Ecto neural progenitor cell (in vitro differentiated cells): ENCODE results near the gene SUN1.
A peak's percentile ranks its signal among the peaks of the same experiment; 100 is the strongest.
"Not testable (repeated sequence)": the region's sequence is repeated elsewhere in the genome, so short reads cannot be mapped to it uniquely, and the experiment has no call there.

Source experiments
- DNase-seq: peaks from one replicate; pipeline ENCODE4 v3.0.0-alpha.2; 2018; ENCODE audit warnings: low spot score

The SUN1 gene

GRCh38 chr7:832167-832967 lies at the start of gene SUN1:
TSS of gene SUN1 (plus strand) at chr7:832476. CDS start at chr7:832525, 49 bp downstream.
- DNase-seq = no peak

DNA sequence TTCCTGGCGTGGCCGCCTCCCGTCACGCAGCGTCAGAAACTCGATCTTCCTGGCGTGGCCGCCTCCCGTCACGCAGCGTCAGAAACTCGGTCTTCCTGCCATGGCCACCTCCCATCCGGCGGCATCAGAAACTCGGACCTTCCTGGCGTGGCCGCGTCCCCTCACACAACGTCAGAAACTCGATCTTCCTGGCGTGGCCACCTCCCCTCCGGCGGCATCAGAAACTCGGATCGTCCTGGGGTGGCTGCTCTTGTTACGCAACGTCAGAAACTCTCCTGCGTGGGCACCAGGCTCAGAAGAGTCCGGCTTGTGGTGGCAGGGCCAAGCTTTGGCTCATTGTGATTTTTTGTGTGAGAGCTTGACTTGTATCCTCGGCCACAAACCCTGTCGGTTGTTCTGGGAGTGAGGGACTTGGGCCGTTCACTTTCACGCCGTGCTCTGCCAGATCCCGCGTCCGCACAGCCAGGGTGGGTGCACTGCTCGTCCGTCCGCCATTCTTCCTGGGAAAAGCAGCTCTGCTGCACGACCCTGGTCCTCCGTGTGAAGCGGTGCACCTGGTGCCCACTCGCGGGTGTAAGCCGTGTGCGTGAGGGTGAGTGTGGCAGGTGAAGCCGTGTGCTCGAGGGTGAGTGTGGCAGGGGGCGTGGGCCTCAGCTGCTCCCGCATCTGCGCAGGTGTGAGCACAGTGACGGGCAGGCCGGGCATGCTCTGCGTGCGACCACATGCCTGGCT lies 49.4 kb upstream of the SUN1 start:
- DNase-seq = no peak

GRCh38 chr7:783556-784490 lies 48.5 kb upstream of the SUN1 start:
- DNase-seq = no peak

GRCh38 chr7:784971-785370 lies 47.3 kb upstream of the SUN1 start:
- DNase-seq = no peak

- DNase-seq = no peak
Observed at GRCh38 chr7:785416-785815, 46.9 kb upstream of the SUN1 start.

DNA sequence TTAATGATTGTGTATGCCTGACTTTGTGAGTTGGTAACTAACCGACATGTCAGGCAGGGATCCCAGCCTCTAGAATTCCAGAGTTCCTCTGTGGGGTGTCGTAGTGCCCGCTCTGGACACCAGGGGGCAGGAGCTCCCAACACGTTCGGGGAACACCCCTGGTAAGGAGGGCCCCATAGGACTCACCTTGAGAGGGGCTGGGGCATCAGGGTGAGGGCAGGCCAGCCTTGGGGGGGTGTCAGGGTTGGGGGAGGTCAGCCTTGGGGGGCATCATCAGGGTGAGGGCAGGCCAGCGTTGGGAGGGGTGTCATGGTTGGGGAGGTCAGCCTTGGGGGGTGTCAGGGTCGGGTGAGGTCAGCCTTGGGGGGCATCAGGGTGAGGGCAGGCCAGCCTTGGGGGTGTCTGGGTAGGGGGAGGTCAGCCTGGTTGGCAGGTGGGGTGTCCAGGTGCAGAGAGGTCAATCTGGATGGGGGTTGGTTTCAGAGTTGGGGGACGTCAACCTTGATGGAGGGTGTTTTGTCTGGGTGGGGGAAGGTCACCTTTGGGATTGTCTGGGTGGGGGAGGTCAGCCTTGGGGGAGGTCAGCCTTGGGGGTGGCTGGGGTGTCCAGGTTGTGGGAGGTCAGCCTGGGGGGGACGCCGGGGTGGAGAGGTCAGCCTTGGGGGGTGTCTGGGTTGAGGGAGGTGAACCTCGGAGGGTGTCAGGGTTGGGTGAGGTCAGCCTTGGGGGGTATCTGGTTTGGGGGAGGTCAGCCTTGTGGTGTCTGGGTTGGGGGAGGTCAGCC lies 45.6 kb upstream of the SUN1 start:
- DNase-seq = peak; percentile 76

DNA sequence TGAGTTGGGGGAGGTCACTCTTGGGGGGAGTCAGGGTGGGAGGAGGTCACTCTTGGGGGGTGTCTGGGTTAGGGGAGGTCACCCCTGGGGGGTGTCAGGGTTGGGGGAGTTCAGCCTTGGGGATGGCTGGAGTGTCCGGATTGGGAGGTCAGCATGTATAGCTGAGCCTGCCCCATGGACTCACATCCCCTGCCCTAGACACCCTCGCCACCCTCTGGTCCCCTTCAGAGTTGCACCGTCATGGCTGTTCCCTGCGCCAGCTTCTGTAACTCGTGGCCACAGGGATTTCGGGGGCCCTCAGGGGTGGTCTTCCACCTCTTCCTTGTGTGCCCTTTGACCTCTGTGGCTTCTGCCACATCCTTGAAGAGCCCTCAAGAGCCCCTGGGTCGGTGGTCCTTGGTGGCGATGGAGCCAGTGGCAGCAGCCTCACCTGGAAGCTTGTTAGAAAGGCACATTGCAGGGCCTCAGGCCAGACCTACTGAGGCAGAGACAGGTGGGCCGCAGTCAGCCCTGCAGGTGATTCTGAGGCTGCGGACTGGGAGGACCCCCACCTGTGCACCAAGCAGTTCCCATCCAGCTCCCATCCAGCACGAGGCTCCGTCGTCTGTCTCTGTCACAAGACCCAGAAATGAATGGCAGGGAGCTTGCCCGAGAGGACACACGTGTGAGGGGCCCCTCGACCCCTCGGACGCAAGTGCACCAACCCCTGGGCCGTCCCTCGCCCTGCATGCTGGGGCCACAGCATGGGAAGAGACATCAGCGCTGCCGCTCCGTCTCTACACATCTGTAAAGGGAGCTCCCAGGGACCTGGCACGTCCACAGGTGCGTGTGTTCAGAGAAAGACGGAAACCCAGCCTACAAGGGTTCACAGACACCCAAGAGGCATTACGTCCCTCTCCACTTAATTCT lies 44.7 kb upstream of the SUN1 start:
- DNase-seq = no peak

DNA sequence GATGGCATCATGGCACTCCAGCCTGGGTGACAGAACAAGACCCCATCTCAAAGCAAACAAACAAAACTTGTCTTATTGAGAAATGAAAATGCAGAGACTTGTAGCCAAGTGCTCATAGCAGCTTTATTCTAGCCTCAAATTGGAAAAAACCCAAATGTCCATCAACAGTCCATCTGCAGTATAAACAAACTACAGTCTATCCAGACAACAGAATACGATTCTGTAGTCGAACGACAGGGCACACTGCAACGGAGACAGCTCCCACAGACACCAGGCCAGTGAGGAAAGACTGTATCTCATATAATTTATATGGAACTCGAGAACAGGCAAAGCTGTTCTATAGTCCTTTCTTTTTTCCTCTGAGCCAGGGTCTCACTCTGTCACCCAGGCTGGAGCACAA lies 40.8 kb upstream of the SUN1 start:
- DNase-seq = no peak

DNA sequence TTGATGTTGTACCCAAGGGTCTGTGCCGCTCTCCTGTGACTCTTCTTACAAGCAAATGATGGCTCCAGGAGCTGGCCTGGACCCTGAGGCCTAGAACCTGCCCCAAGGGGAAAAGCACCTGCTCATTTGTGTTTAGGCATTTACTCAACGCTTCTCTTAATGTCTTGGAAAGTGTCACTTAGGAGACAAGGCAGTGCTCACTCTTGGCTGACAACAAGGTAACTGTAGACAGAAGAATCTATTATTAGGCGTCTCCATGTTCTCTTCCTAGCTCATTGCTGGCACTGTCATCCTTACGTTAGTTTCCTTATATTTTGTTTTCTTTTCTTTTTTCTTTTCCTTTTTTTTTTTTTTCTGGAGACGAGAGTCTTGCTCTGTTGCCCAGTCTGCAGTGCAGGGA lies 38.1 kb upstream of the SUN1 start:
- no peak for DNase-seq

- DNase-seq = no peak
Observed at GRCh38 chr7:794671-795329, 37.5 kb upstream of the SUN1 start.

DNA sequence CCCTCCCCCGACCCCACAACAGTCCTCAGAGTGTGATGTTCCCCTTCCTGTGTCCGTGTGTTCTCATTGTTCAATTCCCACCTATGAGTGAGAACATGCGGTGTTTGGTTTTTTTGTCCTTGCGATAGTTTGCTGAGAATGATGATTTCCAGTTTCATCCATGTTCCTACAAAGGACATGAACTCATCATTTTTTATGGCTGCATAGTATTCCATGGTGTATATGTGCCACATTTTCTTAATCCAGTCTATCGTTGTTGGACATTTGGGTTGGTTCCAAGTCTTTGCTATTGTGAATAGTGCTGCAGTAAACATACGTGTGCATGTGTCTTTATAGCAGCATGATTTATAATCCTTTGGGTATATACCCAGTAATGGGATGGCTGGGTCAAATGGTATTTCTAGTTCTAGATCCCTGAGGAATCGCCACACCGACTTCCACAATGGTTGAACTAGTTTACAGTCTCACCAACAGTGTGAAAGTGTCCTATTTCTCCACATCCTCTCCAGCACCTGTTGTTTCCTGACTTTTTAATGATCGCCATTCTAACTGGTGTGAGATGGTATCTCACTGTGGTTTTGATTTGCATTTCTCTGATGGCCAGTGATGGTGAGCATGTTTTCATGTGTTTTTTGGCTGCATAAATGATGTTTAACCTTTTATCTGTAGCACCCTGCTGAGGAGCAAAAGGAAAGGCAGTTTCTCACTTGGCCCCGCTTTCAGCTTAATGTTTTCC lies 35.7 kb upstream of the SUN1 start:
- not testable (repeated sequence) for DNase-seq

DNA sequence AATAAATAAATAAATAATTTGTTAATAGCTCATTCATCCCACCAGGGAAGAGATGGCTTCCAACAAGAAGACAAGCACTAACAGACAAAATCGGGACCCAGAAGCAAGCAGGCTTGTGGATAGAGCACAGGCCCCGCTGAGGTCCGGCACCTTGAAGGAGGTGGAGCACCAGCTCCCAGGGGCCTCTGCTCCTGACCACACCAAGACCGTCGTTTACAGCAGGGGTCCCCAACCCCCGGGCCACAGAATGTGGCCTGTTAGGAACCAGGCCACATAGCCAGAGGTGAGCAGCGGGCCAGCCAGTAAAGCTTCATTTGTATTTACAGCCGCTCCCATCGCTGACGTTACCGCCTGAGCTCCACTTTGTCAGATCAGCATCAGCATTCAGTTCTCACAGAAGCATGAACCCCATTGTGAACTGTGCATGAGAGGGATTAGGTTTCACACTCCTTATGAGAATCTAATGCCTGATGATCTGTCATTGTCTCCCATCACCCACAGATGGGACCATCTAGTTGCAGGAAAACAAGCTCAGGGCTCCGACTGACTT lies 33.3 kb upstream of the SUN1 start:
- DNase-seq = no peak

- no peak for DNase-seq
Observed at GRCh38 chr7:800692-801091, 31.6 kb upstream of the SUN1 start.

DNA sequence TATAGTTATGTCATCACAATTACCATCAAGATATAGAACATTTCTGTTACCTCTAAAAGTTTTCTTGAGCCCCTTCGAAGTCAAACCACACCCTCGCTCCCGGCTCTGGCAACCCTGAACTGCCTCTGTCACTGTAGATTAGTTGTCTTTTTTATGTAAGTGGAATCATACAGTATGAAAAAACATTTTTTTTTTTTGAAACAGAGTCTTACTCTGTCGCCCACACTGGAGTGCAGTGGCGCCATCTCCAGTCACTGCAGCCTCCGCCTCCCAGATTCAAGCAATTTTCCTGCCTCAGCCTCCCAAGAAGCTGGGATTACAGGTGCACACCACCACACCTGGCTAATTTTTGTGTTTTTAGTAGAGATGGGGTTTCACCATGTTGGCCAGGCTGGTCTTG lies 30.9 kb upstream of the SUN1 start:
- DNase-seq = not testable (repeated sequence)

DNA sequence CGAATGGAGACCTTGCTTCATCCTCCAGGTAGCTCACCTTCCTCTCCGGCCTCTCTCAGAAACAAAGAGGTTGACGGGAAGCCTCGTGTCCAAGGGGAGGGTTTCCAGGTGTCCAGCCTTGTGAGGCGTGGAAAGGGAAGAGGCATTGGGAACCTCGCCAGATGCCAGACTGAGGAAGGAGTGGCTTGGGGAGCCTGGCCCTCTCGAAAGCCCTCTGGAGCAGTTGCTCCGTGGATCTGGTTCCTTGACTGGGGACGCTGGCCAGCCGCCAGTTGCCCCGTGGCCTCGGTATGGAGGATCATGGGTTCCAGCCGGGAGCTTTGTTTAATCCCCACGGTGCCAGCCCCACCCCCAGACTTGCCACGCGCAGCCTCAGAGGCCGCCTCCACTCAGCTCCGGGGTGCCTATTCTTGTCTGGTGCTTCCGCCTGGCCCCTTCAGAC lies 30.3 kb upstream of the SUN1 start:
- DNase-seq = no peak

DNA sequence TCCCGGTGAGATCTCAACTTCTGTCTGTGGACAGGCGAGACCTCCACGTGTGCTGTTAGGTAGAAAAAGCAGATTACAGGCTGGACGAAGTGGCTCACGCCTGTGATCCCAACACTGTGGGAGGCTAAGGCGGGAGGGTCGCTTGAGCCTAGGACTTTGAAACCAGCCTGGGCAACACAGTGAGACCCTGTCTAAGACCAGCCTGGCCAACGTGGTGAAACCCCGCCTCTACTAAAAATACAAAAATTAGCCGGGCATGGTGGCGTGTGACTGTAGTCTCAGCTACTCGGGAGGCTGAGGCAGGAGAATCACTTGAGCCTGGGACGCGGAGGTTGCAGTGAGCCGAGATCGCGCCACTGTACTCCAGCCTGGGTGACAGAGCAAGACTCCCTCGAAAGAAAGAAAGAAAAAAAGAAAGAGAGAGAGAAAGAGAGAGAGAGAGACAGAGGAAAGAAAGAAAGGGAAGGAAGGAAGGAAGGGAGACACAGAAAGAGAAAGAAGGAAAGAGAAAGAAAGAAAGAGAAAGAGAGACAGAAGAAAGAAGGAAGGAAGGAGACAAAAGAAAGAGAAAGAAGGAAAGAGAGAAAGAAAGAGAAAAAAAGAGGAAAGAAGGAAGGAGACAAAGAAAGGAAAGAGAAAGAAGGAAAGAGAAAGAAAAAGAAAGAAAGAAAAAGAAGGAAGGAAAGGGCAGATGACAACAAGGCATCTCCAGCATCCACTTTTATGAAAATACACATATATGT lies 29.6 kb upstream of the SUN1 start:
- DNase-seq = no peak

GRCh38 chr7:803243-803635 lies 29.0 kb upstream of the SUN1 start:
- DNase-seq = no peak

GRCh38 chr7:803796-804195 lies 28.5 kb upstream of the SUN1 start:
- DNase-seq = not testable (repeated sequence)
